B cell (primary cell): ENCODE measurements around the gene CPXM1. TPM values are rescaled to one million over a fixed set of nuclear protein-coding genes. Genes with fewer than 3 reads are reported as not detected.

Experiments
- ATAC-seq: fragments of 200-7000 bp; cut with Tn5 transposase; one replicate; pipeline ENCODE4 v1.10.0; 2021; ENCODE audit warnings: low read depth, mild to moderate bottlenecking, moderate number of reproducible peaks, moderate library complexity
- CTCF ChIA-PET: fragments of 350-600 bp; sonication (Branson Sonifier 250); formaldehyde crosslinking; loops from one replicate; lab custom pipeline; 2021; ENCODE audit warnings: antibody characterized with exemption, inconsistent platforms; lab: Charles Lee
- POLR2A ChIA-PET: fragments of 350-600 bp; sonication (Branson Sonifier 250); formaldehyde crosslinking; loops from one replicate; lab custom pipeline; 2021; ENCODE audit warnings: antibody characterized with exemption; lab: Charles Lee
- DNase-seq: peaks from one replicate; pipeline ENCODE4 v3.0.0; 2013
- H2AFZ ChIP-seq: 2 replicates; pipeline ENCODE4 v1.6.1; 2012; ENCODE audit warnings: mild to moderate bottlenecking, low read depth, low read length; ENCODE audit not compliant: insufficient read depth, poor library complexity, severe bottlenecking
- H3K27ac ChIP-seq, 2 donors: 1 replicate in 1 of 2; 2 replicates in 1 of 2; pipeline ENCODE4 v1.5.1; 2012 to 2013; ENCODE audit warnings: low read length in 2 of 2, mild to moderate bottlenecking in 2 of 2, moderate library complexity in 1 of 2
- H3K27me3 ChIP-seq, 4 experiments: fragments of 200-600 bp in 1 of 4; sonication (generic) in 1 of 4; replicated peaks in 1 of 4; 1 replicate in 2 of 4; 2 replicates in 2 of 4; pipeline versions ENCODE4 v1.6.1 to v1.7.0; 2013 to 2016; ENCODE audit warnings: low read length in 3 of 4, mild to moderate bottlenecking in 2 of 4, mixed read lengths in 1 of 4, moderate library complexity in 1 of 4; ENCODE audit not compliant: insufficient read depth in 4 of 4, control insufficient read depth in 3 of 4; ENCODE audit errors: control extremely low read depth in 1 of 4
- H3K36me3 ChIP-seq, 2 experiments: replicated peaks in 1 of 2; 1 replicate in 1 of 2; 2 replicates in 1 of 2; pipeline versions ENCODE4 v1.6.1 to v1.7.1; 2013; ENCODE audit warnings: low read length in 1 of 2; ENCODE audit not compliant: insufficient read depth in 2 of 2, control insufficient read depth in 1 of 2; ENCODE audit errors: control extremely low read depth in 1 of 2, extremely low read depth in 1 of 2
- H3K4me1 ChIP-seq, 2 donors: fragments of 200-600 bp in 1 of 2; sonication (generic) in 1 of 2; 1 replicate in 1 of 2; 2 replicates in 1 of 2; pipeline versions ENCODE4 v1.5.1 to v1.6.1; 2013 to 2017; ENCODE audit warnings: low read length in 2 of 2; ENCODE audit not compliant: control insufficient read depth in 2 of 2, insufficient read depth in 2 of 2
- H3K4me2 ChIP-seq: replicated peaks from 2 replicates; pipeline ENCODE3; 2012; ENCODE audit warnings: mild to moderate bottlenecking, low read depth, low read length; ENCODE audit not compliant: poor library complexity, severe bottlenecking
- H3K4me3 ChIP-seq, 5 experiments: fragments of 200-600 bp in 1 of 5; sonication (generic) in 1 of 5; 1 replicate in 3 of 5; 2 replicates in 2 of 5; pipeline versions ENCODE4 v1.5.1 to v1.7.0; 2011 to 2016; ENCODE audit warnings: low read length in 4 of 5, mild to moderate bottlenecking in 4 of 5, low read depth in 2 of 5, control low read depth in 1 of 5, moderate library complexity in 1 of 5; ENCODE audit not compliant: insufficient read depth in 1 of 5; ENCODE audit errors: control extremely low read depth in 1 of 5, extremely low read depth in 1 of 5
- H3K79me2 ChIP-seq: fragments of 200-600 bp; sonication (generic); one replicate; pipeline ENCODE4 v1.6.0; 2016; ENCODE audit warnings: low read length; ENCODE audit not compliant: control insufficient read depth, insufficient read depth
- H3K9ac ChIP-seq: fragments of 200-600 bp; sonication (generic); 2 replicates; pipeline ENCODE4 v1.6.1; 2017; ENCODE audit warnings: mild to moderate bottlenecking, low read length, moderate library complexity
- H3K9me3 ChIP-seq, 3 donors: one replicate each; pipeline versions ENCODE4 v1.6.1 to v1.7.1; 2013; ENCODE audit warnings: low read length in 2 of 3; ENCODE audit not compliant: control insufficient read depth in 2 of 3, insufficient read depth in 1 of 3; ENCODE audit errors: control extremely low read depth in 1 of 3
- H4K20me1 ChIP-seq: 2 replicates; pipeline ENCODE4 v1.6.0; 2012; ENCODE audit warnings: mild to moderate bottlenecking, low read length; ENCODE audit not compliant: insufficient read depth, control insufficient read depth, poor library complexity, severe bottlenecking
- H3K27ac Mint-ChIP-seq: one replicate; pipeline ENCODE4 v1.8.0; 2021; ENCODE audit warnings: mixed read lengths
- H3K27me3 Mint-ChIP-seq: one replicate; pipeline ENCODE4 v1.8.0; 2021; ENCODE audit warnings: mixed read lengths
- H3K4me1 Mint-ChIP-seq: one replicate; pipeline ENCODE4 v1.8.0; 2021; ENCODE audit warnings: mixed read lengths
- H3K4me3 Mint-ChIP-seq: one replicate; pipeline ENCODE4 v1.8.0; 2021; ENCODE audit warnings: mixed read lengths
- H3K9me3 Mint-ChIP-seq: one replicate; pipeline ENCODE4 v1.8.0; 2022; ENCODE audit warnings: mixed read lengths; ENCODE audit not compliant: insufficient read depth
- EZH2 ChIP-seq: IDR thresholded peaks from 2 replicates; pipeline ENCODE4 v1.6.1; 2012; ENCODE audit warnings: borderline replicate concordance, low read depth, mild to moderate bottlenecking, moderate library complexity, low read length; ENCODE audit not compliant: insufficient read depth, poor library complexity, severe bottlenecking
- WGBS: methylation state at CpG from one replicate; pipeline ENCODE4 v1.1.5; 2013; ENCODE audit warnings: missing lambda C conversion rate; ENCODE audit not compliant: insufficient coverage; 5-methylcytosine and 5-hydroxymethylcytosine counted together
- intact Hi-C: fragments of 100-400 bp; cut with micrococcal nuclease; formaldehyde crosslinking; loops from one replicate; pipeline ENCODE4 v1.10.0; 2022
- polyA plus RNA-seq: library from polyadenylated mRNA; depleted of rRNA; stranded (reverse); fragments of >200 nt; gene quantifications from 2 replicates; pipeline ENCODE4 v1.2.3, GENCODE V29; 2012
- total RNA-seq, 2 donors: library from RNA; stranded (reverse); fragments of 120-200 nt in 1 of 2; gene quantifications; 1 replicate in 1 of 2; 2 replicates in 1 of 2; pipeline versions ENCODE4 v1.2.3 to v1.2.4, GENCODE V29; 2013 to 2022
- TF ChIP-seq, protein P1 (sequence below): fragments of 200-600 bp; IDR thresholded peaks from one replicate; pipeline ENCODE4 v1.8.0; 2022; ENCODE audit warnings: antibody characterized with exemption, mild to moderate bottlenecking

CPXM1 gene
- total and polyA plus RNA-seq, 2 donors (not counting 1 experiment from before 2014, with no cell fraction given): 0.21 to 1.9 TPM

DNA sequence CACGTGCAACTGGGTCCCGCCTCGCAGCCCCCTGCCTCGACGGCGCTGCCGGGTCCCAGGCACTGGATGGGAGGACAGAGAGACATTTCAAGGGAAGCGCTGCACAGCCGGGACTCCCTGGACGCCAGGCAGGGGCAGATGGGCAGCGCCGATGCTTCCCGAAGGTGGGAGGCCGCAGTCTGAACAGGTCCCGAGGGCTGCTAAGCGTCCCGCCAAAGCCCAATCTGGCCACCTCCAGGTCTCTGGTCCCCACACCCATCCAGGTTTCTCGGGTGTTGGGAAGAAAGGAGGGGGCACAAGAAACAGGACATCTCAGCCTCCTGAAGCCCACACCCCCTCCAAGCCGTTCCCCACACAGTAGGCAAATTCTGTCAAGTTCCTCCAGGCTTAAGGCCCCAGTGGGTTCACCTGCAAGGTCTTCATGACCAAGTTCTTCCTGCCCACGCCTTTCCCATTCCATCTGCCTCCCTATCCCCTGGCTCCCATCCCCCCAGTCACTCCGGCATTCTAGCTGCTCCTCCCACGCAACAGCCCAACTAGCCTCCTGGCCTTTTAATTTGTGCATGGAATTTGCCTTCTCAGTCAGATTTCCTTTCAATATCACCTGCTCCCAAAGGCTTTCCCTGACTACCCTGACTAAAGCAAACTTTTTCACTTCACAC, 5.4 kb upstream of the CPXM1 start:
- ChIA-PET POLR2A (no interaction called here), CTCF (no interaction called here)
- Mint-ChIP-seq H3K9me3 (no peaks in the 10 kb centered on the region), H3K4me3 (no peak overlapping the region), H3K4me1 (peaks cover 9% of the 10 kb centered on the region), H3K27ac (no peak overlapping the region), H3K27me3 (peaks cover 56% of the 10 kb centered on the region)
- no peak overlapping the region for H3K27ac ChIP-seq
- intact Hi-C loops: no loop called here
- peaks cover 0 to 32% (median 13%) of the 10 kb centered on the region in 4 experiments for H3K27me3 ChIP-seq
- ATAC-seq (no peak), DNase-seq (no peak)
- H2AFZ ChIP-seq: no peak overlapping the region
- H3K9me3 ChIP-seq: peaks cover 0 to 6% (median 0%) of the 10 kb centered on the region in 3 donors
- no peaks in the 10 kb centered on the region for H4K20me1 ChIP-seq
- H3K4me2 ChIP-seq: no peak overlapping the region
- H3K4me1 ChIP-seq: peaks cover 7 to 8% of the 10 kb centered on the region in 2 donors
- no peak overlapping the region for H3K9ac ChIP-seq
- TF ChIP-seq EZH2: no peak
- TF ChIP-seq, protein P1, sequence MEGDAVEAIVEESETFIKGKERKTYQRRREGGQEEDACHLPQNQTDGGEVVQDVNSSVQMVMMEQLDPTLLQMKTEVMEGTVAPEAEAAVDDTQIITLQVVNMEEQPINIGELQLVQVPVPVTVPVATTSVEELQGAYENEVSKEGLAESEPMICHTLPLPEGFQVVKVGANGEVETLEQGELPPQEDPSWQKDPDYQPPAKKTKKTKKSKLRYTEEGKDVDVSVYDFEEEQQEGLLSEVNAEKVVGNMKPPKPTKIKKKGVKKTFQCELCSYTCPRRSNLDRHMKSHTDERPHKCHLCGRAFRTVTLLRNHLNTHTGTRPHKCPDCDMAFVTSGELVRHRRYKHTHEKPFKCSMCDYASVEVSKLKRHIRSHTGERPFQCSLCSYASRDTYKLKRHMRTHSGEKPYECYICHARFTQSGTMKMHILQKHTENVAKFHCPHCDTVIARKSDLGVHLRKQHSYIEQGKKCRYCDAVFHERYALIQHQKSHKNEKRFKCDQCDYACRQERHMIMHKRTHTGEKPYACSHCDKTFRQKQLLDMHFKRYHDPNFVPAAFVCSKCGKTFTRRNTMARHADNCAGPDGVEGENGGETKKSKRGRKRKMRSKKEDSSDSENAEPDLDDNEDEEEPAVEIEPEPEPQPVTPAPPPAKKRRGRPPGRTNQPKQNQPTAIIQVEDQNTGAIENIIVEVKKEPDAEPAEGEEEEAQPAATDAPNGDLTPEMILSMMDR: no peak
- H3K36me3 ChIP-seq: no peaks in the 10 kb centered on the region
- no peaks in the 10 kb centered on the region for H3K79me2 ChIP-seq
- 74% methylated on average over 22 of the region's 22 CpGs for WGBS
- no peak overlapping the region for H3K4me3 ChIP-seq

DNA sequence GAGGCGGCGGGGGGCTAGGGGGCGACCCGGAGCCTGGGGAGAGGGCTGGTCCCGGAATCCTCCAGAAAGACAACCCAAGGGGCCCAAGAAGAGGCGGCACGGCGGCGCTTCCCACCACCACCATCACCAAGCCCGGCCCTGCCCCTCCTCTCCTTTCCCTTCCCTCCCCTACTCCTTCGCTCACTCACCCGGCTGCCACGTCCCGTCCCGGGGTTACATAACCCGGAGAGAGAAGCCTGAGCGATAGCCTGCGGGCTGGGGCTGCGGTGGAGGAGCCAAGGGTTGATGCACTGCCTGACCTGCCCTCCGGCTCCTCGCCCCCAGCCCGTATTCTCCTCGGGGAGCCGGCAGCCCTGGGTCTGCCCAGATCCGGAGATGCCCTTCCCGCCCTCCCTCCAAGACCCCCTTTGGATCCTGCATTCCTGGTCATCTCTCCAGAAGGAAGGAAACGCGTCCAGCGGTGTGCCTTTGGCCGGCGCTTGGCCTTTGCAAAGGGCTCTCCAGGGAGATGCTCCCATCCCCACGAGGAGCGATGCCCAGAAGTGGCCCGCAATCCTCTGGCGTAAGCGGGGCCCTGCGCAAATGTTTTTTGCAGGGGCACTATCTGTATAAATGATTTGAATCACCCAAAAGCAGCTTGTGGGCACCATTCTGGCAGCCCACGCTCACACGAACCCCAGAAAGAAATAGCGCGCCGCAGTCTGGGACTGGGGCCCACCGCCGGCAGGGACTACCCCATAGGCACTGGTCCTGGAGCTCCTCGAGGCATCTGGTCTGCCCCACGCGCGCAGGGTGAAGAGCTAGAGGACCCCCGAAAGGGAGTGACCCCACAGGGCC, 4.6 kb upstream of the CPXM1 start:
- ATAC-seq: no peak
- Histone ChIP-seq H3K36me3 (no peaks in the 10 kb centered on the region), H2AFZ (no peak overlapping the region), H4K20me1 (no peaks in the 10 kb centered on the region), H3K4me2 (no peak overlapping the region), H3K79me2 (no peaks in the 10 kb centered on the region), H3K9me3 (peaks cover 0 to 7% (median 0%) of the 10 kb centered on the region in 3 donors), H3K27ac (no peak overlapping the region), H3K4me1 (peaks cover 11 to 12% of the 10 kb centered on the region in 2 donors), H3K27me3 (peaks cover 0 to 38% (median 13%) of the 10 kb centered on the region in 4 experiments), H3K9ac (no peak overlapping the region), H3K4me3 (no peak overlapping the region)
- peaks cover 59% of the 10 kb centered on the region for H3K27me3 Mint-ChIP-seq
- no peaks in the 10 kb centered on the region for H3K9me3 Mint-ChIP-seq
- ChIA-PET CTCF (no interaction called here), POLR2A (no interaction called here)
- no peak overlapping the region for H3K27ac Mint-ChIP-seq
- DNase-seq: no peak
- no peak overlapping the region for H3K4me3 Mint-ChIP-seq
- no peak for TF ChIP-seq EZH2
- TF ChIP-seq, protein P1: no peak
- peaks cover 13% of the 10 kb centered on the region for H3K4me1 Mint-ChIP-seq
- intact Hi-C loops: no loop called here
- 20% methylated on average over 46 of the region's 49 CpGs for WGBS
